ENCODE measurements around the gene COL18A1. TPM values are rescaled to one million over a fixed set of nuclear protein-coding genes. Genes with fewer than 3 reads are reported as not detected.

COL18A1 gene
- total and polyA plus RNA-seq, 2 of the 8 experiments (the other 6 are each of a cell fraction or from before 2014, with no cell fraction given), result 145 to 201 TPM

DNA sequence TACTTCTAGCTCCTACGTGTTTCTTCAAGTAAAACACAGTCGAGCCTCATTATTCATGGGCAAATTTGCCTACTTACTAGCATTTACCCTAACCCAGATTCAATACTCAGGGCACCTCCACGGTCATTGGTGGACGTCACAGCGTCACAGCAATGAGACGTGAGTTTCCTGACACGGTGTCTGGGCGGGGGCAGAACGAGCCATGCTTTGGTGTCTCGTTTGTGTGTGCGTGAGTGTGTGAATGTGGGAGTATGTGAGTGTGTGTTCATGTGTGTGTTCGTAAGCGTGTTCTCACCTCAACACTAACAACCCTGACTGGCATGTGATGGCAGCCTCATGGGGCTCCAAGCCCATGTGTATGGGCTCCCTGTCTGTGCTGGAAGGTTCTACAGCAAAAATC, 17.5 kb upstream of the COL18A1 start (continued):
- TF ChIP-seq FOSL1 (IDR thresholded peaks at IDR 0.05; ENCODE audit: insufficient read depth, low read depth, low read length), result no peak

Data from H1 (cell line).